WTC11 (cell line): ENCODE data around the gene ALKBH4. TPM values are rescaled to one million over a fixed set of nuclear protein-coding genes. Genes with fewer than 3 reads are reported as not detected.

ENCODE experiments used
- ATAC-seq: fragments of 200-7000 bp; cut with Tn5 transposase; 2 replicates; pipeline ENCODE4 v1.10.0; 2021; ENCODE audit warnings: mild to moderate bottlenecking, moderate library complexity
- CTCF ChIA-PET: fragments of 300-600 bp; sonication (Branson Sonifier 250); formaldehyde crosslinking; loops from one replicate; lab custom pipeline; 2021; ENCODE audit warnings: antibody characterized with exemption; lab: Charles Lee
- POLR2A ChIA-PET: fragments of 350-600 bp; sonication (Branson Sonifier 250); formaldehyde crosslinking; loops from one replicate; lab custom pipeline; 2021; ENCODE audit warnings: antibody characterized with exemption; lab: Charles Lee
- DNase-seq: peaks from one replicate; pipeline ENCODE4 v3.0.0; 2021; ENCODE audit warnings: low spot score
- H3K27ac Mint-ChIP-seq: 2 replicates; pipeline ENCODE4 v1.8.0; 2021; ENCODE audit warnings: mixed read lengths
- H3K27me3 Mint-ChIP-seq: 2 replicates; pipeline ENCODE4 v1.8.0; 2021; ENCODE audit warnings: low read depth, mild to moderate bottlenecking, moderate library complexity, mixed read lengths
- H3K36me3 Mint-ChIP-seq: 2 replicates; pipeline ENCODE4 v1.8.0; 2021; ENCODE audit warnings: mixed read lengths
- H3K4me1 Mint-ChIP-seq: 2 replicates; pipeline ENCODE4 v1.8.0; 2022; ENCODE audit warnings: mixed read lengths
- H3K4me3 Mint-ChIP-seq: 2 replicates; pipeline ENCODE4 v1.8.0; 2021; ENCODE audit warnings: mild to moderate bottlenecking, moderate library complexity, mixed read lengths
- H3K9me3 Mint-ChIP-seq: 2 replicates; pipeline ENCODE4 v1.8.0; 2021; ENCODE audit warnings: mixed read lengths
- CREM ChIP-seq: sonication (generic); formaldehyde crosslinking; IDR thresholded peaks from 2 replicates; pipeline ENCODE4 v1.8.1; 2022; ENCODE audit warnings: mild to moderate bottlenecking, missing genetic modification reagents, moderate library complexity
- NR3C1 ChIP-seq: sonication (generic); formaldehyde crosslinking; conservative IDR thresholded peaks from 2 replicates; pipeline ENCODE4 v1.8.1; 2023; ENCODE audit warnings: low read depth, mild to moderate bottlenecking, missing genetic modification reagents
- SP1 ChIP-seq: sonication (generic); formaldehyde crosslinking; conservative IDR thresholded peaks from 2 replicates; pipeline ENCODE4 v1.8.1; 2022; ENCODE audit warnings: missing genetic modification reagents
- TEAD1 ChIP-seq: sonication (generic); formaldehyde crosslinking; IDR thresholded peaks from 2 replicates; pipeline ENCODE4 v1.8.0; 2022; ENCODE audit warnings: mild to moderate bottlenecking, missing genetic modification reagents
- TP53 ChIP-seq: sonication (generic); formaldehyde crosslinking; IDR thresholded peaks from 2 replicates; pipeline ENCODE4 v1.8.1; 2023; ENCODE audit warnings: mild to moderate bottlenecking, missing genetic modification reagents
- ZBTB21 ChIP-seq: sonication (generic); formaldehyde crosslinking; IDR thresholded peaks from 2 replicates; pipeline ENCODE4 v1.8.1; 2023; ENCODE audit warnings: mild to moderate bottlenecking, missing genetic modification reagents, borderline replicate concordance
- ZNF121 ChIP-seq: sonication (generic); formaldehyde crosslinking; IDR thresholded peaks from 2 replicates; pipeline ENCODE4 v1.8.0; 2023; ENCODE audit warnings: missing genetic modification reagents
- ZNF263 ChIP-seq: sonication (generic); formaldehyde crosslinking; IDR thresholded peaks from 2 replicates; pipeline ENCODE4 v1.8.1; 2022; ENCODE audit warnings: low read depth, mild to moderate bottlenecking, moderate library complexity, missing genetic modification reagents
- total RNA-seq: library from RNA; stranded (reverse); gene quantifications from 3 replicates; pipeline ENCODE4 v1.2.3, GENCODE V29; 2021
- TF ChIP-seq, protein P1 (sequence below): sonication (generic); formaldehyde crosslinking; IDR thresholded peaks from 2 replicates; pipeline ENCODE4 v1.8.0; 2023; ENCODE audit warnings: missing genetic modification reagents
- TF ChIP-seq, protein P2 (sequence below): fragments of 250-450 bp; sonication (Bioruptor Pico); IDR thresholded peaks from 2 replicates; pipeline ENCODE4 v1.8.0; 2021; ENCODE audit warnings: mild to moderate bottlenecking
- TF ChIP-seq, protein P3 (sequence below): sonication (generic); formaldehyde crosslinking; IDR thresholded peaks from 2 replicates; pipeline ENCODE4 v1.8.1; 2022; ENCODE audit warnings: low read depth, mild to moderate bottlenecking, moderate library complexity, missing genetic modification reagents, borderline replicate concordance
- TF ChIP-seq, protein P4 (sequence below): fragments of 250-450 bp; sonication (Bioruptor Pico); IDR thresholded peaks from 2 replicates; pipeline ENCODE4 v1.9.0; 2021; ENCODE audit warnings: mild to moderate bottlenecking
- TF ChIP-seq, protein P5 (sequence below): sonication (generic); formaldehyde crosslinking; IDR thresholded peaks from 2 replicates; pipeline ENCODE4 v1.8.0; 2022; ENCODE audit warnings: mild to moderate bottlenecking, missing genetic modification reagents
- TF ChIP-seq, protein P6 (sequence below): sonication (generic); formaldehyde crosslinking; IDR thresholded peaks from 2 replicates; pipeline ENCODE4 v1.8.0; 2023; ENCODE audit warnings: mild to moderate bottlenecking, missing genetic modification reagents
- TF ChIP-seq, protein P7 (sequence below): sonication (generic); formaldehyde crosslinking; IDR thresholded peaks from 2 replicates; pipeline ENCODE4 v1.8.1; 2023; ENCODE audit warnings: mild to moderate bottlenecking, missing genetic modification reagents, borderline replicate concordance
- TF ChIP-seq, protein P8 (sequence below): sonication (generic); formaldehyde crosslinking; conservative IDR thresholded peaks from 2 replicates; pipeline ENCODE4 v1.8.1; 2023; ENCODE audit warnings: mild to moderate bottlenecking, low read depth, missing genetic modification reagents, moderate library complexity

The ALKBH4 gene
- total RNA-seq, 1 experiment from 2014 or later: 20.4 TPM

DNA sequence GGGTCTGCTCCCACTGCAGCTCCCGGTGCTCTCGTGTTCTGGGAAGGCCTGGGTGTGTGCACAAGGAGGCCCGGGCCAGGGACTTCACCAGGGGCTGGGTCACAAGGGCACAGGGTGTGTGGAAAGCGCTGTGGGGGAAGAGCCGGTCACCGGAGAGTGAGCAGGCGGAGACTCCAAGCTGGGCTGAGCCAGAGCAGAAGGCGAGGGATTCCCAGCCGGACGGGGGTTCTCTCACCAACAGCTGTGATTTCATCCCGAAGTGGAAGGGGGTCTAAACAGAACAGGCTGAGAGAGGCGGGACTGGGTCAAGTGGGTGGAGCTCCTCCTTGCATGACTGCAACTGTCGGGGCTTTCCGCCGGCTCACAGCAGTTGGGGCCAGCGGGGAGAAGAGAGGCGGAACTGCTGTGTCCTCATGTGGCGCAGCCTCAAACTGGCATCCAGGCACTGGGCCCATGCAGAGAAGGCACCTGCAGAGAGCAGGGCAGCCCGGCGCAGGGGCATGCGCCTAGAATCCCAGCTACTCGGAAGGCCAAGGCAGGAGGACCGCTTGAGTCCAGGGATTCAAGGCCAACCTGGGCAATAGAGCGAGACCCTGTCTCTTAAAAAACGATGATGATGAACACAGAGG, 38.9 kb downstream of the ALKBH4 start:
- H3K36me3 Mint-ChIP-seq: peaks cover 31% of the 10 kb centered on the region
- no peak overlapping the region for H3K27ac Mint-ChIP-seq
- peak; percentile 67 for ATAC-seq
- peak; percentile 38 for DNase-seq
- H3K4me3 Mint-ChIP-seq: no peak overlapping the region
- CTCF ChIA-PET: interaction anchor here (1.5 kb wide), 1 partner anchor 13 kb away, joined by 7 read pairs; no protein-coding TSS in a partner anchor
- peaks cover 15% of the 10 kb centered on the region for H3K4me1 Mint-ChIP-seq
- POLR2A ChIA-PET: no interaction called here
- TF ChIP-seq, protein P1, sequence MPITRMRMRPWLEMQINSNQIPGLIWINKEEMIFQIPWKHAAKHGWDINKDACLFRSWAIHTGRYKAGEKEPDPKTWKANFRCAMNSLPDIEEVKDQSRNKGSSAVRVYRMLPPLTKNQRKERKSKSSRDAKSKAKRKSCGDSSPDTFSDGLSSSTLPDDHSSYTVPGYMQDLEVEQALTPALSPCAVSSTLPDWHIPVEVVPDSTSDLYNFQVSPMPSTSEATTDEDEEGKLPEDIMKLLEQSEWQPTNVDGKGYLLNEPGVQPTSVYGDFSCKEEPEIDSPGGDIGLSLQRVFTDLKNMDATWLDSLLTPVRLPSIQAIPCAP (CRISPR knock-in tag): no peak
- TF ChIP-seq ZNF121 (CRISPR knock-in tag): peak; percentile 90
- H3K27me3 Mint-ChIP-seq: no peaks in the 10 kb centered on the region
- no peaks in the 10 kb centered on the region for H3K9me3 Mint-ChIP-seq

DNA sequence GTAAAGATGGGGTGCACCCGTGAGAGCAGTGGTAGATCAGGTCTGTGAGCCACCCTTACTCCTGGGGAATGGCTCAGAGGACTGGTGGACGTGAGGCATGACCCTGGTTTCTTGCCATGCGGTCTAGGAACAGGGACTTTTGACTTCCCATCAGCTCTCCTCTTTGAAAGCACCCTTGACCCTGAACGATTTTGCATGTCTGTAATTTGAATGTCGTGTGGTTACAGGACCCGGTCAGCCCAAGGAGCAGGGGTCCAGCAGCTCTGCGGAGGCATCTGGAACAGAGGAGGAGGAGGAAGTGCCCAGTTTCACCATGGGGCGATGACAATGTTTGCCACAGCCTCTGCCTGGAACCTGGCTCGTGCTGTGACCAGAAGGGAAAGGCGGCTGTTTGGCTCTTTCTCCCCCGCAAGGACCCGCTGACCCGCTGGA, 39.9 kb downstream of the ALKBH4 start:
- POLR2A ChIA-PET: no interaction called here
- ATAC-seq: no peak
- peak overlapping the region; percentile 82 for H3K27ac Mint-ChIP-seq
- H3K9me3 Mint-ChIP-seq: no peaks in the 10 kb centered on the region
- H3K4me1 Mint-ChIP-seq: peaks cover 12% of the 10 kb centered on the region
- H3K27me3 Mint-ChIP-seq: no peaks in the 10 kb centered on the region
- DNase-seq: no peak
- H3K36me3 Mint-ChIP-seq: peaks cover 34% of the 10 kb centered on the region
- CTCF ChIA-PET: interaction anchor here (1.5 kb wide), 1 partner anchor 12 kb away, joined by 7 read pairs; no protein-coding TSS in a partner anchor
- no peak overlapping the region for H3K4me3 Mint-ChIP-seq
- TF ChIP-seq, protein P2, sequence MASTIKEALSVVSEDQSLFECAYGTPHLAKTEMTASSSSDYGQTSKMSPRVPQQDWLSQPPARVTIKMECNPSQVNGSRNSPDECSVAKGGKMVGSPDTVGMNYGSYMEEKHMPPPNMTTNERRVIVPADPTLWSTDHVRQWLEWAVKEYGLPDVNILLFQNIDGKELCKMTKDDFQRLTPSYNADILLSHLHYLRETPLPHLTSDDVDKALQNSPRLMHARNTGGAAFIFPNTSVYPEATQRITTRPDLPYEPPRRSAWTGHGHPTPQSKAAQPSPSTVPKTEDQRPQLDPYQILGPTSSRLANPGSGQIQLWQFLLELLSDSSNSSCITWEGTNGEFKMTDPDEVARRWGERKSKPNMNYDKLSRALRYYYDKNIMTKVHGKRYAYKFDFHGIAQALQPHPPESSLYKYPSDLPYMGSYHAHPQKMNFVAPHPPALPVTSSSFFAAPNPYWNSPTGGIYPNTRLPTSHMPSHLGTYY (CRISPR knock-in tag): no peak
- TF ChIP-seq TEAD1 (no peak), SP1 (CRISPR knock-in tag) (no peak), NR3C1 (CRISPR knock-in tag) (no peak), CREM (CRISPR knock-in tag) (no peak), ZNF263 (CRISPR knock-in tag) (no peak), TP53 (no peak), ZBTB21 (CRISPR knock-in tag) (no peak)
- TF ChIP-seq, protein P3, sequence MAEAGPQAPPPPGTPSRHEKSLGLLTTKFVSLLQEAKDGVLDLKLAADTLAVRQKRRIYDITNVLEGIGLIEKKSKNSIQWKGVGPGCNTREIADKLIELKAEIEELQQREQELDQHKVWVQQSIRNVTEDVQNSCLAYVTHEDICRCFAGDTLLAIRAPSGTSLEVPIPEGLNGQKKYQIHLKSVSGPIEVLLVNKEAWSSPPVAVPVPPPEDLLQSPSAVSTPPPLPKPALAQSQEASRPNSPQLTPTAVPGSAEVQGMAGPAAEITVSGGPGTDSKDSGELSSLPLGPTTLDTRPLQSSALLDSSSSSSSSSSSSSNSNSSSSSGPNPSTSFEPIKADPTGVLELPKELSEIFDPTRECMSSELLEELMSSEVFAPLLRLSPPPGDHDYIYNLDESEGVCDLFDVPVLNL (CRISPR knock-in tag): no peak
- TF ChIP-seq, protein P4, sequence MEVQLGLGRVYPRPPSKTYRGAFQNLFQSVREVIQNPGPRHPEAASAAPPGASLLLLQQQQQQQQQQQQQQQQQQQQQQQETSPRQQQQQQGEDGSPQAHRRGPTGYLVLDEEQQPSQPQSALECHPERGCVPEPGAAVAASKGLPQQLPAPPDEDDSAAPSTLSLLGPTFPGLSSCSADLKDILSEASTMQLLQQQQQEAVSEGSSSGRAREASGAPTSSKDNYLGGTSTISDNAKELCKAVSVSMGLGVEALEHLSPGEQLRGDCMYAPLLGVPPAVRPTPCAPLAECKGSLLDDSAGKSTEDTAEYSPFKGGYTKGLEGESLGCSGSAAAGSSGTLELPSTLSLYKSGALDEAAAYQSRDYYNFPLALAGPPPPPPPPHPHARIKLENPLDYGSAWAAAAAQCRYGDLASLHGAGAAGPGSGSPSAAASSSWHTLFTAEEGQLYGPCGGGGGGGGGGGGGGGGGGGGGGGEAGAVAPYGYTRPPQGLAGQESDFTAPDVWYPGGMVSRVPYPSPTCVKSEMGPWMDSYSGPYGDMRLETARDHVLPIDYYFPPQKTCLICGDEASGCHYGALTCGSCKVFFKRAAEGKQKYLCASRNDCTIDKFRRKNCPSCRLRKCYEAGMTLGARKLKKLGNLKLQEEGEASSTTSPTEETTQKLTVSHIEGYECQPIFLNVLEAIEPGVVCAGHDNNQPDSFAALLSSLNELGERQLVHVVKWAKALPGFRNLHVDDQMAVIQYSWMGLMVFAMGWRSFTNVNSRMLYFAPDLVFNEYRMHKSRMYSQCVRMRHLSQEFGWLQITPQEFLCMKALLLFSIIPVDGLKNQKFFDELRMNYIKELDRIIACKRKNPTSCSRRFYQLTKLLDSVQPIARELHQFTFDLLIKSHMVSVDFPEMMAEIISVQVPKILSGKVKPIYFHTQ (CRISPR knock-in tag): no peak
- TF ChIP-seq, protein P5, sequence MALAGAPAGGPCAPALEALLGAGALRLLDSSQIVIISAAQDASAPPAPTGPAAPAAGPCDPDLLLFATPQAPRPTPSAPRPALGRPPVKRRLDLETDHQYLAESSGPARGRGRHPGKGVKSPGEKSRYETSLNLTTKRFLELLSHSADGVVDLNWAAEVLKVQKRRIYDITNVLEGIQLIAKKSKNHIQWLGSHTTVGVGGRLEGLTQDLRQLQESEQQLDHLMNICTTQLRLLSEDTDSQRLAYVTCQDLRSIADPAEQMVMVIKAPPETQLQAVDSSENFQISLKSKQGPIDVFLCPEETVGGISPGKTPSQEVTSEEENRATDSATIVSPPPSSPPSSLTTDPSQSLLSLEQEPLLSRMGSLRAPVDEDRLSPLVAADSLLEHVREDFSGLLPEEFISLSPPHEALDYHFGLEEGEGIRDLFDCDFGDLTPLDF (CRISPR knock-in tag): no peak
- TF ChIP-seq, protein P6, sequence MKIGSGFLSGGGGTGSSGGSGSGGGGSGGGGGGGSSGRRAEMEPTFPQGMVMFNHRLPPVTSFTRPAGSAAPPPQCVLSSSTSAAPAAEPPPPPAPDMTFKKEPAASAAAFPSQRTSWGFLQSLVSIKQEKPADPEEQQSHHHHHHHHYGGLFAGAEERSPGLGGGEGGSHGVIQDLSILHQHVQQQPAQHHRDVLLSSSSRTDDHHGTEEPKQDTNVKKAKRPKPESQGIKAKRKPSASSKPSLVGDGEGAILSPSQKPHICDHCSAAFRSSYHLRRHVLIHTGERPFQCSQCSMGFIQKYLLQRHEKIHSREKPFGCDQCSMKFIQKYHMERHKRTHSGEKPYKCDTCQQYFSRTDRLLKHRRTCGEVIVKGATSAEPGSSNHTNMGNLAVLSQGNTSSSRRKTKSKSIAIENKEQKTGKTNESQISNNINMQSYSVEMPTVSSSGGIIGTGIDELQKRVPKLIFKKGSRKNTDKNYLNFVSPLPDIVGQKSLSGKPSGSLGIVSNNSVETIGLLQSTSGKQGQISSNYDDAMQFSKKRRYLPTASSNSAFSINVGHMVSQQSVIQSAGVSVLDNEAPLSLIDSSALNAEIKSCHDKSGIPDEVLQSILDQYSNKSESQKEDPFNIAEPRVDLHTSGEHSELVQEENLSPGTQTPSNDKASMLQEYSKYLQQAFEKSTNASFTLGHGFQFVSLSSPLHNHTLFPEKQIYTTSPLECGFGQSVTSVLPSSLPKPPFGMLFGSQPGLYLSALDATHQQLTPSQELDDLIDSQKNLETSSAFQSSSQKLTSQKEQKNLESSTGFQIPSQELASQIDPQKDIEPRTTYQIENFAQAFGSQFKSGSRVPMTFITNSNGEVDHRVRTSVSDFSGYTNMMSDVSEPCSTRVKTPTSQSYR (CRISPR knock-in tag): no peak
- TF ChIP-seq, protein P7, sequence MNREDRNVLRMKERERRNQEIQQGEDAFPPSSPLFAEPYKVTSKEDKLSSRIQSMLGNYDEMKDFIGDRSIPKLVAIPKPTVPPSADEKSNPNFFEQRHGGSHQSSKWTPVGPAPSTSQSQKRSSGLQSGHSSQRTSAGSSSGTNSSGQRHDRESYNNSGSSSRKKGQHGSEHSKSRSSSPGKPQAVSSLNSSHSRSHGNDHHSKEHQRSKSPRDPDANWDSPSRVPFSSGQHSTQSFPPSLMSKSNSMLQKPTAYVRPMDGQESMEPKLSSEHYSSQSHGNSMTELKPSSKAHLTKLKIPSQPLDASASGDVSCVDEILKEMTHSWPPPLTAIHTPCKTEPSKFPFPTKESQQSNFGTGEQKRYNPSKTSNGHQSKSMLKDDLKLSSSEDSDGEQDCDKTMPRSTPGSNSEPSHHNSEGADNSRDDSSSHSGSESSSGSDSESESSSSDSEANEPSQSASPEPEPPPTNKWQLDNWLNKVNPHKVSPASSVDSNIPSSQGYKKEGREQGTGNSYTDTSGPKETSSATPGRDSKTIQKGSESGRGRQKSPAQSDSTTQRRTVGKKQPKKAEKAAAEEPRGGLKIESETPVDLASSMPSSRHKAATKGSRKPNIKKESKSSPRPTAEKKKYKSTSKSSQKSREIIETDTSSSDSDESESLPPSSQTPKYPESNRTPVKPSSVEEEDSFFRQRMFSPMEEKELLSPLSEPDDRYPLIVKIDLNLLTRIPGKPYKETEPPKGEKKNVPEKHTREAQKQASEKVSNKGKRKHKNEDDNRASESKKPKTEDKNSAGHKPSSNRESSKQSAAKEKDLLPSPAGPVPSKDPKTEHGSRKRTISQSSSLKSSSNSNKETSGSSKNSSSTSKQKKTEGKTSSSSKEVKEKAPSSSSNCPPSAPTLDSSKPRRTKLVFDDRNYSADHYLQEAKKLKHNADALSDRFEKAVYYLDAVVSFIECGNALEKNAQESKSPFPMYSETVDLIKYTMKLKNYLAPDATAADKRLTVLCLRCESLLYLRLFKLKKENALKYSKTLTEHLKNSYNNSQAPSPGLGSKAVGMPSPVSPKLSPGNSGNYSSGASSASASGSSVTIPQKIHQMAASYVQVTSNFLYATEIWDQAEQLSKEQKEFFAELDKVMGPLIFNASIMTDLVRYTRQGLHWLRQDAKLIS (CRISPR knock-in tag): no peak
- TF ChIP-seq, protein P8, sequence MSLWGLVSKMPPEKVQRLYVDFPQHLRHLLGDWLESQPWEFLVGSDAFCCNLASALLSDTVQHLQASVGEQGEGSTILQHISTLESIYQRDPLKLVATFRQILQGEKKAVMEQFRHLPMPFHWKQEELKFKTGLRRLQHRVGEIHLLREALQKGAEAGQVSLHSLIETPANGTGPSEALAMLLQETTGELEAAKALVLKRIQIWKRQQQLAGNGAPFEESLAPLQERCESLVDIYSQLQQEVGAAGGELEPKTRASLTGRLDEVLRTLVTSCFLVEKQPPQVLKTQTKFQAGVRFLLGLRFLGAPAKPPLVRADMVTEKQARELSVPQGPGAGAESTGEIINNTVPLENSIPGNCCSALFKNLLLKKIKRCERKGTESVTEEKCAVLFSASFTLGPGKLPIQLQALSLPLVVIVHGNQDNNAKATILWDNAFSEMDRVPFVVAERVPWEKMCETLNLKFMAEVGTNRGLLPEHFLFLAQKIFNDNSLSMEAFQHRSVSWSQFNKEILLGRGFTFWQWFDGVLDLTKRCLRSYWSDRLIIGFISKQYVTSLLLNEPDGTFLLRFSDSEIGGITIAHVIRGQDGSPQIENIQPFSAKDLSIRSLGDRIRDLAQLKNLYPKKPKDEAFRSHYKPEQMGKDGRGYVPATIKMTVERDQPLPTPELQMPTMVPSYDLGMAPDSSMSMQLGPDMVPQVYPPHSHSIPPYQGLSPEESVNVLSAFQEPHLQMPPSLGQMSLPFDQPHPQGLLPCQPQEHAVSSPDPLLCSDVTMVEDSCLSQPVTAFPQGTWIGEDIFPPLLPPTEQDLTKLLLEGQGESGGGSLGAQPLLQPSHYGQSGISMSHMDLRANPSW (CRISPR knock-in tag): no peak
